Thoracic aorta (tissue), 2 donors: Measurements from ENCODE around the gene RALA. TPM values are rescaled to one million over a fixed set of nuclear protein-coding genes. Genes with fewer than 3 reads are reported as not detected.

Experiments
- ATAC-seq: fragments of 150-250 bp; one replicate; pipeline ENCODE4 v1.8.0; 2017; ENCODE audit warnings: low read depth; ENCODE audit not compliant: insufficient number of reproducible peaks, low FRiP score
- DNase-seq: peaks from one replicate; pipeline ENCODE4 v3.0.0-alpha.2; 2020; ENCODE audit warnings: low spot score
- H3K27ac ChIP-seq, 2 donors: fragments of 200-600 bp; sonication (generic); 1 replicate in 1 of 2; 2 replicates in 1 of 2; pipeline ENCODE4 v1.5.1; 2016; ENCODE audit warnings: mild to moderate bottlenecking in 2 of 2, moderate library complexity in 2 of 2
- H3K27me3 ChIP-seq: fragments of 200-600 bp; sonication (generic); replicated peaks from 2 replicates; pipeline ENCODE4 v1.6.0; 2016; ENCODE audit warnings: mild to moderate bottlenecking; ENCODE audit not compliant: insufficient read depth
- H3K36me3 ChIP-seq: fragments of 200-600 bp; sonication (generic); one replicate; pipeline ENCODE4 v1.5.1; 2016
- H3K4me1 ChIP-seq, 2 donors: fragments of 200-600 bp; sonication (generic); 1 replicate in 1 of 2; 2 replicates in 1 of 2; pipeline versions ENCODE4 v1.5.1 to v1.6.0; 2016; ENCODE audit warnings: low read depth in 2 of 2, mild to moderate bottlenecking in 1 of 2; ENCODE audit not compliant: control insufficient read depth in 1 of 2
- H3K4me3 ChIP-seq: fragments of 200-600 bp; sonication (generic); 2 replicates; pipeline ENCODE4 v1.5.1; 2016; ENCODE audit warnings: mild to moderate bottlenecking
- H3K9me3 ChIP-seq: fragments of 200-600 bp; sonication (generic); 2 replicates; pipeline ENCODE4 v1.5.1; 2016
- CTCF ChIP-seq: fragments of 200-600 bp; sonication (generic); IDR thresholded peaks from one replicate; pipeline ENCODE4 v1.5.1; 2019; ENCODE audit warnings: antibody characterized with exemption
- total RNA-seq, 2 donors: library from RNA; depleted of rRNA; stranded (reverse); fragments of >200 nt; gene quantifications; one replicate each; pipeline versions ENCODE4 v1.1.0 to v1.2.3, GENCODE V29; 2016

Gene RALA
- total RNA-seq, 2 donors from 2014 or later = 7.3 to 9.8 TPM

DNA sequence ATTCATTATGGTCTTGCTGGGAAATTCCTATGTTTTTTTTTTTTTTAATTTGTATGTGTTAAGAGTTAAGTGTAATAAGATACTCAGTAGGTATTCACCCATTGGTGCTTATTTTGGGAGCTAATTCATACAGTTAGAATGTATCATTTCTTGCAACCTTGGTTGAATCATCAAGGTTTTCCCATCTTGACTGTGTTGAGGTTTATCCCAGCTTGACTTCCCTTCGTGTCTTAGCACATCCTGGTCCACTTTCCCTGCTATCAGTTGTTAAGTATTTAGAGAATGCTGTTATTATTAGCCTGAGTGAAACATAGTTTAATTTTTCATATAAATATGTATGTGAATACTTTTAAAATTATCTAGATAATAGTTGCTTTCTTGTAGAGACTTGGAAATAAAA is 20.8 kb downstream of the RALA start:
- ATAC-seq (no peak), DNase-seq (no peak)
- no peak overlapping the region for H3K4me3 ChIP-seq
- no peaks in the 10 kb centered on the region for H3K27me3 ChIP-seq
- no peaks in the 10 kb centered on the region for H3K9me3 ChIP-seq
- H3K4me1 ChIP-seq = peaks cover 4 to 26% of the 10 kb centered on the region in 2 donors
- TF ChIP-seq CTCF = no peak
- H3K27ac ChIP-seq = no peak overlapping the region
- H3K36me3 ChIP-seq = no peaks in the 10 kb centered on the region

- Histone ChIP-seq H3K36me3 (no peaks in the 10 kb centered on the region), H3K27me3 (no peaks in the 10 kb centered on the region), H3K27ac (no peak overlapping the region), H3K4me1 (peaks cover 4 to 32% of the 10 kb centered on the region in 2 donors), H3K4me3 (no peak overlapping the region), H3K9me3 (no peaks in the 10 kb centered on the region)
- ATAC-seq = no peak
- TF ChIP-seq CTCF = no peak
- no peak for DNase-seq
Measured at GRCh38 chr7:39645482-39646407, 22.4 kb downstream of the RALA start.

DNA sequence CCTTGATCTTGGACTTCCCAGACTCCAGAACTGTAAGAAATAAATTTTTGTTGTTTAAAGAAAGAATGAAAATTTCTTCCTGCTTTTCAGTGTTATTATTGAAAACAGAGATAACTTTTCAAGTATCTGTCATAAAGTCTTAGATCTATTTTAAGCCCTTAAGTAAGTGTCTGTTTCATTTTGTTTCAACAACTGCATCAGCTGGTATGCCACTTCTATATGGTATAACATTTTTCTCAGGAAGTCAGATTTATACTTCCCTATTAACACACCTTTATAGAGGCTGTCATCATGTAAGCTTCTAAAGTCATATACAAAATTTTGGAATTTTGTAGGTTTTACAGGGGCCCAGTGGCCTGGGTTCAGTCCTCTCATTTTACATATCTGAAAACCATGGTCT is 24.4 kb downstream of the RALA start:
- DNase-seq (no peak), ATAC-seq (no peak)
- H3K4me1 ChIP-seq = peaks cover 4 to 42% of the 10 kb centered on the region in 2 donors
- no peak for TF ChIP-seq CTCF
- no peaks in the 10 kb centered on the region for H3K27me3 ChIP-seq
- H3K9me3 ChIP-seq = no peaks in the 10 kb centered on the region
- no peaks in the 10 kb centered on the region for H3K36me3 ChIP-seq
- no peak overlapping the region for H3K27ac ChIP-seq
- no peak overlapping the region for H3K4me3 ChIP-seq

DNA sequence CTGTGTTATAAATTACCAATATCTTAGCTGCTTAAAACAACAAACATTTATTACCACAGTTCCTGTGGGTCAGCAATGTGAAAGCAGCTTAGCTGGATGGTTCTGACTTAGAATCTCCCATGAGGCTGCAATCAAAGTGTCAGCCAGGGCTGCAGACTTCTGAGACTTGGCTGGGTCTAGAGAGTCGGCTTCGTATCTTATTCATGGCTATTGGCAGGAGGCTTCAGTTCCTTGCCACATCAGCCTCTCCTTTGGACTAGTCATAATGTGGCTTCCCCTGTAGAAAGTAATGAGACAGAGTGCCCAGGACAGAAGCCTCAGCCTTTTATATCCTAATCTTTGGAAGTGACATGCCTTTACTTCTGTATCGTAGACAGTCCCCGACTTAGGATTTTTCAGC is 27.3 kb downstream of the RALA start:
- TF ChIP-seq CTCF = no peak
- peaks cover 0 to 26% of the 10 kb centered on the region in 2 donors for H3K4me1 ChIP-seq
- no peaks in the 10 kb centered on the region for H3K9me3 ChIP-seq
- no peaks in the 10 kb centered on the region for H3K27me3 ChIP-seq
- ATAC-seq (no peak), DNase-seq (no peak)
- H3K4me3 ChIP-seq = no peak overlapping the region
- H3K27ac ChIP-seq = no peak overlapping the region
- no peaks in the 10 kb centered on the region for H3K36me3 ChIP-seq

- no peaks in the 10 kb centered on the region for H3K9me3 ChIP-seq
- H3K4me1 ChIP-seq = peaks cover 0 to 20% of the 10 kb centered on the region in 2 donors
- no peak overlapping the region for H3K27ac ChIP-seq
- no peak for DNase-seq
- no peaks in the 10 kb centered on the region for H3K27me3 ChIP-seq
- no peaks in the 10 kb centered on the region for H3K36me3 ChIP-seq
- no peak for TF ChIP-seq CTCF
- H3K4me3 ChIP-seq = no peak overlapping the region
- ATAC-seq = no peak
Measured at GRCh38 chr7:39651265-39651664, 27.9 kb downstream of the RALA start.
